GM19438 (cell line): ENCODE data around the gene NCAPG2.
"Not testable (repeated sequence)": the region's sequence is repeated elsewhere in the genome, so short reads cannot be mapped to it uniquely, and the experiment has no call there.

Experiments used
- ATAC-seq: cut with Tn5 transposase; IDR thresholded peaks from one replicate; pipeline ENCODE4 v1.9.1; 2021; ENCODE audit warnings: low read depth; ENCODE audit not compliant: unreplicated experiment

Gene NCAPG2

GRCh38 chr7:158710651-158711102 lies 6.1 kb upstream of the NCAPG2 start:
- ATAC-seq, result no peak

GRCh38 chr7:158707610-158708009 lies 3.0 kb upstream of the NCAPG2 start:
- no peak for ATAC-seq

DNA sequence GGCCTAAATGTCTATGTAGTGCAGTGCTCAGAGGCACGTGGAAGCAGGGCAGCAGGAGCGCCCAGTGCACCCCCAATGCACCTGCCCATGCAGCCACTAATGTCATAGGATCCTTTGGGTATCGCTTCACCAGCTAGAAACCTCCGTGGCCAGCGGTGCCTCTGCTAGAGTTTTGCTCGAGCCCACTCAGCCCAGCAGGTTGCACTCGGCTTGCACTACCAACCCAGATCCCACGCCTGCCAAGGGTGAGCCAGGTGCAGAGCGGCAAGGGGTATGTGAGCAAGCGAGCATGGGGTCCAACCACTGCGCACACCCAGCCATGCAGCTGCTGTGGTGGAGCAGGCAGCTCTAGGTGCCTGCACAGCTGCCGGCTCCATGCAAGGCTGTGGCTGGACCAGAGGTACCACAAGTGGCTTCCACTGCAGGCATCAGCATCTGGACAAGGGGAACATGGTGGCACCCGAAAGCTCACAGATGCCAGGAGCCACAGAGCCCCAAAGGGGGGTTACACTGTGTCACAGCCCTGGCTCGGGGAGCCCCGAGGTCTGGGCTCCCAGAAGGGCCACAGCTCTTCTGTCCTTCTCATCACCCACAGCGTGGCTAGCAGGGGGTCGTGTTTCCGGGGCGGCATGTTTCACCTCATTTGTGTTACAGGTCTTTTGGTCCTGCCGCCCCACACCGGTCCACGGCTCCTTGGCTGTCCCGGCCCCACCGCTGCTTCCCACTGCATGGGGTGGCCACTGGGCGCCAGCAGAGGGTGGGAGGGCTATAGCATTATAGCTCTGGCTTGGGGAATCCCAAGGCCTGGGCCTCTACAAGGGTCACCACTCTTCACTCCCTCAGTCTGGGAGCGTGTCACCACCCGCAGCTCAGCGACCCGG lies 2.3 kb upstream of the NCAPG2 start:
- no peak for ATAC-seq

GRCh38 chr7:158706273-158706704 lies 1.7 kb upstream of the NCAPG2 start:
- ATAC-seq, result no peak

DNA sequence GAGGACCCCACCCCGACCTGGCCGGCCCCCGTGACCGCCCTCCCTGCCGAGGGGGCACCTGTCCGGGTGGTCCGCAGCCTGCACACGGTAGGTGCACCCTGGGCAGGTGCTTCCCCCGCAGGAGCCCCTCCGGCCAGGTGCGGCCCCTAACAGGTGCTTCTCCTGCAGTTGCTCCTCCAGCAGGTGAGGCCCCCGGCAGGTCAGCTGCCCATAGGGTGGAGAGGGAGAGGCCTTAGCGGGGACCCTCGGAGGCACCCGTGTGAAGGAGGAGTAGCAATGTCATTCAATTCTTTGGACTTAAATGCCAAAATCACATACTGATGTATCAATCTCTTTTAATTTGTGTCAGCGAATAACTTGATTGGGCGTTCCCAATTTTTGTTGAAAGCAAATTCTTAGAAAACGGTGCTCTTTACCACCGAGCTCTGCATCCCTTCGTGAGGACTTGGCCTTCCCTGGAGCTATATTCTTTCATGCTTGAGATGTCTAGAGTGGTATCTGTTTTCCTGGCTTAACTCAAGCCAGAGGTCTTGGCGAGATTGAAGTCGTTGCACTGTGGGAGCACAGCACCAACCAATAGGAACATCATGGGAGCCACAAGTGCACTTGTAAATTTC lies 738 bp upstream of the NCAPG2 start:
- no peak for ATAC-seq

DNA sequence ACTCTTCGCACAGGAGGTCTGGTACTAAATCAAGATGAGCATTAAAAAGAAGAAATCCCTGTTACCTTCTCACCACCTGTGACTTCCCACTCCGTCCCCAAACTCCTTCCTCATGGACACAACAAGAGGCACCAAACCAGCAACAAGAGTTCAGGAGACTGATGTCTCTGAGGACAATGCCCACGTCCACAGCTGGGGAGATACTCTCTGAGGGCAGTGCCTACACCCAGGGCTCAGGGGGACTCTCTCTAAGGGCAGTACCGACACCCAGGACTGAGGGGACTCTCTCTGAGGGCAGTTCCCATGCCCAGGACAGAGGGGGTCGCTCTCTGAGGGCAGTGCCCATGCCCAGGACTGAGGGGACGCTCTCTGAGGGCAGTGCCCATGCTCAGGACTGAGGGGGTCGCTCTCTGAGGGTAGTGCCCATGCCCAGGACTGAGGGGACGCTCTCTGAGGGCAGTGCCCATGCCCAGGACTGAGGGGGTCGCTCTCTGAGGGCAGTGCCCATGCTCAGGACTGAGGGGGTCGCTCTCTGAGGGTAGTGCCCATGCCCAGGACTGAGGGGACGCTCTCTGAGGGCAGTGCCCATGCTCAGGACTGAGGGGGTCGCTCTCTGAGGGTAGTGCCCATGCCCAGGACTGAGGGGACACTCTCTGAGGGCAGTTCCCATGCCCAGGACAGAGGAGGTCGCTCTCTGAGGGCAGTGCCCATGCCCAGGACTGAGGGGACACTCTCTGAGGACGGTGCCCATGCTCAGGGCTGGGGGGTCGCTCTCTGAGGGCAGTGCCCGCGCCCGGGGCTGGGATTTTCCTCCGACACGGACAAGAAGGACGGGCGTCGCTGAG lies 703 bp downstream of the NCAPG2 start:
- not testable (repeated sequence) for ATAC-seq

DNA sequence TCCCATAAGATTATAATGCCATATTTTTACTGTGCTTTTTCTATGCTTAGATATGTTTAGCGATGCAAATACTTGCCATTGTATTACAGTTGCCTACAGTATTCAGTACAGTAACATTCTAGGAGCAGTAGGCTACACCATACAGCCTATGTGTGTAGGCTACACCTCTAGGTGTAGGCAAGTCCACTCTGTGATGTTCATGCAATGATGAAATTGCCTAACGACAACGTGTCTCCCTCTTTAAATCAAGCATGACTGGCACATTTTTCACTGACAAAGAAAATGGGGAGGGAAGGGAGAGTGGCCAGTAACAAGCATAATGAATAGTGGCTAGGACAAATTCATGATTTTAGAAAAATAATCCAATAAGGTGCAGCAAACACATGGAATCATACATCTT lies 1.7 kb downstream of the NCAPG2 start:
- ATAC-seq, result no peak

- no peak for ATAC-seq
Observed at GRCh38 chr7:158702196-158702595, 2.4 kb downstream of the NCAPG2 start.

DNA sequence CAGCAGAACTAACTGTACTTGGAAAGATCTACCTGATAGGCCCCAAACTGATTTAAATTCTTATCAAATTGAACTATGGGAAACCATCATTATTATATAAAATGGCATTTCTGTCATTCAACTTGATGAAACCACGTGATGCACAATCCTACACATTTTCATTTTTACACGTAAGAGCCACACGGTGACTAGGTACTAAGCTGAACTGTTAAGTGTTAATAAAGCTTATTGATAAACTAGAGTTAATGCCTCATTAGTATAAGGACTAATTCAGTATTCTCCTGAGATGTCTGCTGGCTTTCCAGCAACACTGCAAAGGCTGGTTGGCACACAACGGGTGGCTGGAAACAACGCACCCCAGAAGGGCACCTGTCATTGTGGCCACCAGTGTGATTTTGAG lies 4.6 kb downstream of the NCAPG2 start:
- no peak for ATAC-seq

- no peak for ATAC-seq
Observed at GRCh38 chr7:158699341-158699740, 5.3 kb downstream of the NCAPG2 start.

- ATAC-seq, result no peak
Observed at GRCh38 chr7:158698657-158699195, 5.9 kb downstream of the NCAPG2 start.

- not testable (repeated sequence) for ATAC-seq
Observed at GRCh38 chr7:158697597-158697996, 7.0 kb downstream of the NCAPG2 start.

- peak; percentile 79 for ATAC-seq
Observed at GRCh38 chr7:158695726-158696452, 8.7 kb downstream of the NCAPG2 start.

DNA sequence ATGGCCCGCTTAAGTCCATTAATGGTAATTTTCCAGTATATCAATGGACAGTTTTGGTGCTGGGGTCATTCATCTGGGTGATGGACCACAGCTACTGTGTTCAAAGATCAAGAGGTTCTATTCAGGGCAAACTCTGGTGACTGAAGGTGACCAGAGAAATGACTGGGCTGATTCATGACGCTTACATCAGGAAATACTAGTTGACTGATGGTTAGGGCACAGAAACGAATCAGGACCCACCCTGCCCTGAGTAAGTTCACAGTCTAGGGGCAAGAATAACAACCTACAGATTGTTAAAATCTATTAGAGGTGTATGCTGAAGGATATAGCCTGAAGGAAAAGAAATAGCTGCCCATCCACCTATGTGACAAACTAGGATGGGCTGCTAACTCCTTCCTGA lies 9.5 kb downstream of the NCAPG2 start:
- ATAC-seq, result no peak

- no peak for ATAC-seq
Observed at GRCh38 chr7:158694650-158695049, 10.0 kb downstream of the NCAPG2 start.

DNA sequence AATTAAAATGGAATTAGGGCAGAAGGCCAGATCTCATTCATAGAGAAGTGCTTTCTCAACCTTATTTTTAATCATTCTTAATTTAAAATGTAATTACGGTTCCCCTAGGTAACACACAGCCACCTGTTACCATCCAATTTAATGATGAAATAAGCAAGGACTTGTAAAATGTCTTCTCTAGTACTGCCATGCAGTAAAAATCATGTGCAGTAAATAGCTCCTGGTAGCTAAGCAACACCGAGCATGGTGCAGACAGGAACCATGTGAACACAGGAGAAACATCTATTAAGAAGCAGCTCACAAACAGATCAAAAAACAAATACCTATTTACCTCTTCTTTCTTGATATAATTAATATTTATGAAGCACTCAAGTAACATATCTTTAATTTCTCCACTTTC lies 15.1 kb downstream of the NCAPG2 start:
- no peak for ATAC-seq

- no peak for ATAC-seq
Observed at GRCh38 chr7:158687406-158687805, 17.2 kb downstream of the NCAPG2 start.

DNA sequence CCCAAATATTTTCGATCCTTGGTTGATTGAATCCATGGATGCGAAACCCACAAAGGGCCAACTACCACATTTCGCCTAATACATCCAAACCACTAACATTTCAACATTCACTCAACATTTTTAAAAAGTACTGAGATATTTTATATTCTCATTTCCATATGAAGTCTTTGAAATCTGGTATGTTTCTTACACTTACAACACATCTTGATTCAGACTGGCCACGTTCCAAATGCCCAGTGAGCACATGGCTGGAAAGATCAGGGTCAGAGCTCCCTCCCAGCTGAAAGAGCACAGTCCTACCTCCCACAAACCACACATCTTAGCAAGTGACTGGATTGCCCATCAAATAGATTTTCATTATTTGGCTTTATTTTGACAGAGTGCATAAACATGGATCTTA lies 18.9 kb downstream of the NCAPG2 start:
- ATAC-seq, result no peak

DNA sequence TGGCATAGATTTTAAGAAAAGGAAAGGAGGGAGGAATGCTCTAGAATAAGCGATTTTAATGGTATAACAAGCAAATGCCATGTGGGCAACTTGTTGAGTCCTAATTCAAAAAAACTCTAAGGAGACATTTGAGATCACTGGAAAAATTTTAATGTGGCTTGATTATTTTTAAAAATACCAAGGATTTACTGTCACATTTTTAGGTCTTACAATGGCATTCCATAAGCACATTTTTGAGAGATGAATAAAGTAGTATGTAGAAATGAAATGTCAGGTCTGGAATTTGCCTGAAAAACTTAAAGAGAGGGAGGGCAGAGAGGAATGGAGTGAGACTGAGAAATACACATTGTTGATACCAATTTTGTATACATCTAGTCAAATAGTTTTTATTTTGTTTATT lies 20.3 kb downstream of the NCAPG2 start:
- no peak for ATAC-seq

GRCh38 chr7:158683541-158683940 lies 21.1 kb downstream of the NCAPG2 start:
- no peak for ATAC-seq
